ENCODE results near the gene CD207. TPM values are rescaled to one million over a fixed set of nuclear protein-coding genes. Genes with fewer than 3 reads are reported as not detected.

CD207 gene
- total and polyA plus RNA-seq, 2 of the 8 experiments (the other 6 are each of a cell fraction or from before 2014, with no cell fraction given): not detected

GRCh38 chr2:70826696-70827350 is 8.8 kb downstream of the CD207 start (continued):
- TF ChIP-seq SIX5 (IDR thresholded peaks at IDR 0.05; ENCODE audit: low read depth, low read length) (no peak), CEBPB (IDR thresholded peaks at IDR 0.05; ENCODE audit: low read depth, low read length) (no peak), SRF (IDR thresholded peaks at IDR 0.05; ENCODE audit: low read depth, low read length) (no peak), TAF1 (IDR thresholded peaks at IDR 0.05; ENCODE audit: low read depth, low read length) (no peak), TEAD4 (IDR thresholded peaks at IDR 0.05; ENCODE audit: low read depth, low read length) (no peak), MAFK (IDR thresholded peaks at IDR 0.05; ENCODE audit: low read depth, low read length) (no peak)

Data from H1 (cell line).